Sciatic nerve (tissue), 2 donors: Measurements from ENCODE around the gene GARRE1. TPM values are rescaled to one million over a fixed set of nuclear protein-coding genes. Genes with fewer than 3 reads are reported as not detected.
"Not testable (repeated sequence)": the region's sequence is repeated elsewhere in the genome, so short reads cannot be mapped to it uniquely, and the experiment has no call there.

Experiments used
- ATAC-seq: fragments of 200-7000 bp; cut with Tn5 transposase; one replicate; pipeline ENCODE4 v1.9.1; 2020; ENCODE audit warnings: mild to moderate bottlenecking, moderate library complexity
- DNase-seq: peaks from one replicate; pipeline ENCODE4 v3.0.0-alpha.2; 2020; ENCODE audit warnings: low spot score
- intact Hi-C: fragments of 100-400 bp; cut with DNase I; formaldehyde crosslinking; loops from one replicate; pipeline ENCODE4 v1.14.2; 2022
- total RNA-seq: library from RNA; stranded (reverse); fragmentation: NEBNext Ultra II Directional; extraction: Animal tissue kit (Norgen Biotek cat#: 25700); gene quantifications from one replicate; pipeline ENCODE4 v1.2.1, GENCODE V29; 2021
- donor health status: DM: no; HTN: no; CAD: no.
- donor health status: DM: no; HTN: no; CAD: no.

Gene GARRE1
- total RNA-seq, 1 donor from 2014 or later, result 59.9 TPM

GRCh38 chr19:34228762-34229161 is 25.6 kb upstream of the GARRE1 start:
- ATAC-seq (no peak), DNase-seq (no peak)
- intact Hi-C loops, result no loop called here

GRCh38 chr19:34229721-34230120 is 24.6 kb upstream of the GARRE1 start:
- no peak for ATAC-seq
- intact Hi-C loops, result loop anchor here (10.0 kb wide), 1 partner anchor 105 kb away; no protein-coding TSS in a partner anchor
- DNase-seq, result no peak

GRCh38 chr19:34230820-34231219 is 23.5 kb upstream of the GARRE1 start:
- intact Hi-C loops, result loop anchor here (10.0 kb wide), 1 partner anchor 104 kb away; no protein-coding TSS in a partner anchor
- DNase-seq, result no peak
- ATAC-seq, result no peak

GRCh38 chr19:34231439-34231838 is 22.9 kb upstream of the GARRE1 start:
- intact Hi-C loops, result loop anchor here (10.0 kb wide), 1 partner anchor 103 kb away; no protein-coding TSS in a partner anchor
- ATAC-seq (no peak), DNase-seq (no peak)

GRCh38 chr19:34232566-34233481 is 21.5 kb upstream of the GARRE1 start:
- intact Hi-C loops, result loop anchor here (10.0 kb wide), 1 partner anchor 102 kb away; no protein-coding TSS in a partner anchor

GRCh38 chr19:34235425-34235940 is 18.9 kb upstream of the GARRE1 start:
- no peak for ATAC-seq
- intact Hi-C loops, result loop anchor here (5.0 to 10.0 kb wide), 2 partner anchors 99 to 1032 kb away; partner anchors contain the start of gene USF2
- DNase-seq, result no peak

More at GRCh38 chr19:34232566-34233481, 21.5 kb upstream of the GARRE1 start:
- DNase-seq (peak; percentile 83), ATAC-seq (peak; percentile 93)

- no peak for DNase-seq
- intact Hi-C loops, result loop anchor here (5.0 to 10.0 kb wide), 2 partner anchors 98 to 1031 kb away; partner anchors contain the start of gene USF2
- ATAC-seq, result peak; percentile 31
These were observed 18.0 kb upstream of the GARRE1 start for GRCh38 chr19:34236035-34236987.

GRCh38 chr19:34237283-34237682 is 17.1 kb upstream of the GARRE1 start:
- ATAC-seq (no peak), DNase-seq (no peak)
- intact Hi-C loops, result loop anchor here (5.0 to 10.0 kb wide), 2 partner anchors 98 to 1030 kb away; partner anchors contain the start of gene USF2

- no peak for ATAC-seq
- no peak for DNase-seq
- intact Hi-C loops, result loop anchor here (5.0 to 10.0 kb wide), 2 partner anchors 97 to 1029 kb away; partner anchors contain the start of gene USF2
These were observed 16.4 kb upstream of the GARRE1 start for GRCh38 chr19:34237939-34238338.

- intact Hi-C loops, result no loop called here
- no peak for ATAC-seq
These were observed 12.6 kb upstream of the GARRE1 start for GRCh38 chr19:34241513-34242337.

GRCh38 chr19:34243138-34243875 is 11.0 kb upstream of the GARRE1 start:
- ATAC-seq, intact Hi-C loops, DNase-seq: not testable (repeated sequence)

More at GRCh38 chr19:34241513-34242337, 12.6 kb upstream of the GARRE1 start:
- DNase-seq, result no peak

GRCh38 chr19:34243876-34244578 is 10.3 kb upstream of the GARRE1 start:
- DNase-seq, result no peak
- no peak for ATAC-seq
- intact Hi-C loops, result no loop called here

- intact Hi-C loops, result no loop called here
- no peak for ATAC-seq
- DNase-seq, result no peak
These were observed 9.6 kb upstream of the GARRE1 start for GRCh38 chr19:34244611-34245299.

- intact Hi-C loops, result no loop called here
- no peak for ATAC-seq
- DNase-seq, result no peak
These were observed 8.0 kb upstream of the GARRE1 start for GRCh38 chr19:34246340-34246739.

GRCh38 chr19:34248941-34249340 is 5.4 kb upstream of the GARRE1 start:
- DNase-seq (no peak), ATAC-seq (no peak)
- intact Hi-C loops, result no loop called here

- intact Hi-C loops, DNase-seq, ATAC-seq: not testable (repeated sequence)
These were observed 1.2 kb upstream of the GARRE1 start for GRCh38 chr19:34253167-34253566.
